ENCODE measurements around the gene POTEM.
"Not testable (repeated sequence)": the region's sequence is repeated elsewhere in the genome, so short reads cannot be mapped to it uniquely, and the experiment has no call there.

POTEM gene

GRCh38 chr14:18964878-18965277 is 2.4 kb upstream of the POTEM start:
- H3K4me3 ChIP-seq (ENCODE audit: insufficient read length, low read depth); H3K36me3 ChIP-seq (ENCODE audit: insufficient read depth, insufficient read length, low read length); H3K4me1 ChIP-seq (ENCODE audit: insufficient read depth, insufficient read length); H3K9ac ChIP-seq (ENCODE audit: insufficient read length, low read depth); DNase-seq (ENCODE audit: low read depth, low spot score); H3K27me3 ChIP-seq (ENCODE audit: insufficient read depth, insufficient read length); H3K9me3 ChIP-seq (ENCODE audit: insufficient read depth, low read length): not testable (repeated sequence)

- H3K27me3 ChIP-seq (ENCODE audit: insufficient read depth, insufficient read length); DNase-seq (ENCODE audit: low read depth, low spot score); H3K9ac ChIP-seq (ENCODE audit: insufficient read length, low read depth); H3K4me3 ChIP-seq (ENCODE audit: insufficient read length, low read depth); H3K4me1 ChIP-seq (ENCODE audit: insufficient read depth, insufficient read length); H3K36me3 ChIP-seq (ENCODE audit: insufficient read depth, insufficient read length, low read length); H3K9me3 ChIP-seq (ENCODE audit: insufficient read depth, low read length): not testable (repeated sequence)
These were observed 35.3 kb downstream of the POTEM start for GRCh38 chr14:19002566-19002965.

GRCh38 chr14:19006490-19006889 is 39.3 kb downstream of the POTEM start:
- H3K4me3 ChIP-seq (ENCODE audit: insufficient read length, low read depth); H3K9ac ChIP-seq (ENCODE audit: insufficient read length, low read depth); H3K9me3 ChIP-seq (ENCODE audit: insufficient read depth, low read length); H3K27me3 ChIP-seq (ENCODE audit: insufficient read depth, insufficient read length); DNase-seq (ENCODE audit: low read depth, low spot score); H3K36me3 ChIP-seq (ENCODE audit: insufficient read depth, insufficient read length, low read length); H3K4me1 ChIP-seq (ENCODE audit: insufficient read depth, insufficient read length): not testable (repeated sequence)

- H3K36me3 ChIP-seq (ENCODE audit: insufficient read depth, insufficient read length, low read length); H3K4me1 ChIP-seq (ENCODE audit: insufficient read depth, insufficient read length); H3K9ac ChIP-seq (ENCODE audit: insufficient read length, low read depth); H3K27me3 ChIP-seq (ENCODE audit: insufficient read depth, insufficient read length); H3K9me3 ChIP-seq (ENCODE audit: insufficient read depth, low read length); H3K4me3 ChIP-seq (ENCODE audit: insufficient read length, low read depth); DNase-seq (ENCODE audit: low read depth, low spot score): not testable (repeated sequence)
These were observed 40.4 kb downstream of the POTEM start for GRCh38 chr14:19007678-19008077.

GRCh38 chr14:19011029-19011428 is 43.8 kb downstream of the POTEM start:
- not testable (repeated sequence) for H3K9me3 ChIP-seq (ENCODE audit: insufficient read depth, low read length); DNase-seq (ENCODE audit: low read depth, low spot score); H3K36me3 ChIP-seq (ENCODE audit: insufficient read depth, insufficient read length, low read length); H3K4me1 ChIP-seq (ENCODE audit: insufficient read depth, insufficient read length); H3K9ac ChIP-seq (ENCODE audit: insufficient read length, low read depth); H3K4me3 ChIP-seq (ENCODE audit: insufficient read length, low read depth); H3K27me3 ChIP-seq (ENCODE audit: insufficient read depth, insufficient read length)

GRCh38 chr14:19011703-19012102 is 44.5 kb downstream of the POTEM start:
- not testable (repeated sequence) for H3K4me3 ChIP-seq (ENCODE audit: insufficient read length, low read depth); H3K27me3 ChIP-seq (ENCODE audit: insufficient read depth, insufficient read length); DNase-seq (ENCODE audit: low read depth, low spot score); H3K9me3 ChIP-seq (ENCODE audit: insufficient read depth, low read length); H3K4me1 ChIP-seq (ENCODE audit: insufficient read depth, insufficient read length); H3K9ac ChIP-seq (ENCODE audit: insufficient read length, low read depth); H3K36me3 ChIP-seq (ENCODE audit: insufficient read depth, insufficient read length, low read length)

GRCh38 chr14:19015185-19015584 is 48.0 kb downstream of the POTEM start:
- H3K27me3 ChIP-seq (ENCODE audit: insufficient read depth, insufficient read length); H3K9ac ChIP-seq (ENCODE audit: insufficient read length, low read depth); H3K9me3 ChIP-seq (ENCODE audit: insufficient read depth, low read length); H3K4me3 ChIP-seq (ENCODE audit: insufficient read length, low read depth); H3K36me3 ChIP-seq (ENCODE audit: insufficient read depth, insufficient read length, low read length); DNase-seq (ENCODE audit: low read depth, low spot score); H3K4me1 ChIP-seq (ENCODE audit: insufficient read depth, insufficient read length): not testable (repeated sequence)

- not testable (repeated sequence) for H3K9ac ChIP-seq (ENCODE audit: insufficient read length, low read depth); H3K36me3 ChIP-seq (ENCODE audit: insufficient read depth, insufficient read length, low read length); H3K4me3 ChIP-seq (ENCODE audit: insufficient read length, low read depth); H3K4me1 ChIP-seq (ENCODE audit: insufficient read depth, insufficient read length); H3K9me3 ChIP-seq (ENCODE audit: insufficient read depth, low read length); H3K27me3 ChIP-seq (ENCODE audit: insufficient read depth, insufficient read length); DNase-seq (ENCODE audit: low read depth, low spot score)
These were observed 57.9 kb downstream of the POTEM start for GRCh38 chr14:19025080-19025589.

- H3K4me3 ChIP-seq (ENCODE audit: insufficient read length, low read depth); DNase-seq (ENCODE audit: low read depth, low spot score); H3K36me3 ChIP-seq (ENCODE audit: insufficient read depth, insufficient read length, low read length); H3K4me1 ChIP-seq (ENCODE audit: insufficient read depth, insufficient read length); H3K27me3 ChIP-seq (ENCODE audit: insufficient read depth, insufficient read length); H3K9me3 ChIP-seq (ENCODE audit: insufficient read depth, low read length); H3K9ac ChIP-seq (ENCODE audit: insufficient read length, low read depth): not testable (repeated sequence)
These were observed 59.6 kb downstream of the POTEM start for GRCh38 chr14:19026649-19027351.

GRCh38 chr14:19027895-19028294 is 60.7 kb downstream of the POTEM start:
- H3K9me3 ChIP-seq (ENCODE audit: insufficient read depth, low read length); DNase-seq (ENCODE audit: low read depth, low spot score); H3K9ac ChIP-seq (ENCODE audit: insufficient read length, low read depth); H3K27me3 ChIP-seq (ENCODE audit: insufficient read depth, insufficient read length); H3K36me3 ChIP-seq (ENCODE audit: insufficient read depth, insufficient read length, low read length); H3K4me1 ChIP-seq (ENCODE audit: insufficient read depth, insufficient read length); H3K4me3 ChIP-seq (ENCODE audit: insufficient read length, low read depth): not testable (repeated sequence)

- not testable (repeated sequence) for H3K4me3 ChIP-seq (ENCODE audit: insufficient read length, low read depth); H3K27me3 ChIP-seq (ENCODE audit: insufficient read depth, insufficient read length); DNase-seq (ENCODE audit: low read depth, low spot score); H3K9ac ChIP-seq (ENCODE audit: insufficient read length, low read depth); H3K36me3 ChIP-seq (ENCODE audit: insufficient read depth, insufficient read length, low read length); H3K4me1 ChIP-seq (ENCODE audit: insufficient read depth, insufficient read length); H3K9me3 ChIP-seq (ENCODE audit: insufficient read depth, low read length)
These were observed 69.7 kb downstream of the POTEM start for GRCh38 chr14:19036811-19037382.

GRCh38 chr14:19038060-19038664 is 70.9 kb downstream of the POTEM start:
- not testable (repeated sequence) for H3K36me3 ChIP-seq (ENCODE audit: insufficient read depth, insufficient read length, low read length); H3K4me3 ChIP-seq (ENCODE audit: insufficient read length, low read depth); DNase-seq (ENCODE audit: low read depth, low spot score); H3K9ac ChIP-seq (ENCODE audit: insufficient read length, low read depth); H3K4me1 ChIP-seq (ENCODE audit: insufficient read depth, insufficient read length); H3K9me3 ChIP-seq (ENCODE audit: insufficient read depth, low read length); H3K27me3 ChIP-seq (ENCODE audit: insufficient read depth, insufficient read length)

All from NT2/D1 (cell line).